Measurements from ENCODE around the gene OR4S1.

DNA sequence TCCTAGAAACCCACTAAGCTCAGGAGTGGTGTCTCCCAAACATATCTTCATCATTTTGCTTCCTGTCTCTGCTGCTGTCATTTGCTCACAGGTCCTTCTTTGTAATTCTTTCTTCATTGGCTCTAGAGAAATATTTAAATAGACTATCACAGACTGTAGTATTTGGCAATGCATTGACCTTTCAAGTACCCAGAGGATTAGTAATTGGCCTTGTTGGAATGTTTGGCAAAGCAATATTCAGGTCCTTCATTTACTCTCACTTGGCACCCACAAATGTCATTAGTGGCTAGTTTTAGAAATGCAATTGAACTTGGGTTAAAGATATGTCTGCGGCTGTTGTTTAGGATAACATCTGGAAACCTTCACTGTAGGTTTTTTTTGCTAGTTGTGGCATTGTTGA, 48.7 kb downstream of the OR4S1 start:
- TF ChIP-seq, protein P1, sequence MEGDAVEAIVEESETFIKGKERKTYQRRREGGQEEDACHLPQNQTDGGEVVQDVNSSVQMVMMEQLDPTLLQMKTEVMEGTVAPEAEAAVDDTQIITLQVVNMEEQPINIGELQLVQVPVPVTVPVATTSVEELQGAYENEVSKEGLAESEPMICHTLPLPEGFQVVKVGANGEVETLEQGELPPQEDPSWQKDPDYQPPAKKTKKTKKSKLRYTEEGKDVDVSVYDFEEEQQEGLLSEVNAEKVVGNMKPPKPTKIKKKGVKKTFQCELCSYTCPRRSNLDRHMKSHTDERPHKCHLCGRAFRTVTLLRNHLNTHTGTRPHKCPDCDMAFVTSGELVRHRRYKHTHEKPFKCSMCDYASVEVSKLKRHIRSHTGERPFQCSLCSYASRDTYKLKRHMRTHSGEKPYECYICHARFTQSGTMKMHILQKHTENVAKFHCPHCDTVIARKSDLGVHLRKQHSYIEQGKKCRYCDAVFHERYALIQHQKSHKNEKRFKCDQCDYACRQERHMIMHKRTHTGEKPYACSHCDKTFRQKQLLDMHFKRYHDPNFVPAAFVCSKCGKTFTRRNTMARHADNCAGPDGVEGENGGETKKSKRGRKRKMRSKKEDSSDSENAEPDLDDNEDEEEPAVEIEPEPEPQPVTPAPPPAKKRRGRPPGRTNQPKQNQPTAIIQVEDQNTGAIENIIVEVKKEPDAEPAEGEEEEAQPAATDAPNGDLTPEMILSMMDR (conservative IDR thresholded peaks at IDR 0.05 in 1 of 2, IDR thresholded peaks at IDR 0.05 in 1 of 2; ENCODE audit: extremely low read depth in 1 of 2, insufficient read depth in 1 of 2, low read depth in 1 of 2, low read length in 2 of 2), result no peak
- no peak for TF ChIP-seq EZH2 (IDR thresholded peaks at IDR 0.05; ENCODE audit: borderline replicate concordance, low read length)
